ENCODE results near the gene PTPN11.
"Not testable (repeated sequence)": the region's sequence is repeated elsewhere in the genome, so short reads cannot be mapped to it uniquely, and the experiment has no call there.

PTPN11 gene

GRCh38 chr12:112517730-112518364 is 99.1 kb downstream of the PTPN11 start:
- Histone ChIP-seq H3K36me3 (ENCODE audit: low read depth) (no peaks in the 10 kb centered on the region), H3K4me3 (ENCODE audit: severe bottlenecking) (no peak overlapping the region), H3K27ac (ENCODE audit: poor library complexity, severe bottlenecking) (no peak overlapping the region), H3K4me1 (ENCODE audit: insufficient read depth, poor library complexity, severe bottlenecking) (no peaks in the 10 kb centered on the region), H3K9me3 (ENCODE audit: severe bottlenecking) (no peaks in the 10 kb centered on the region), H3K27me3 (ENCODE audit: insufficient read depth, poor library complexity, severe bottlenecking) (no peaks in the 10 kb centered on the region)
- TF ChIP-seq CTCF (IDR thresholded peaks at IDR 0.05; ENCODE audit: poor library complexity, severe bottlenecking): no peak
- no peak for DNase-seq (ENCODE audit: low spot score)
- ATAC-seq (ENCODE audit: low read depth): no peak

DNA sequence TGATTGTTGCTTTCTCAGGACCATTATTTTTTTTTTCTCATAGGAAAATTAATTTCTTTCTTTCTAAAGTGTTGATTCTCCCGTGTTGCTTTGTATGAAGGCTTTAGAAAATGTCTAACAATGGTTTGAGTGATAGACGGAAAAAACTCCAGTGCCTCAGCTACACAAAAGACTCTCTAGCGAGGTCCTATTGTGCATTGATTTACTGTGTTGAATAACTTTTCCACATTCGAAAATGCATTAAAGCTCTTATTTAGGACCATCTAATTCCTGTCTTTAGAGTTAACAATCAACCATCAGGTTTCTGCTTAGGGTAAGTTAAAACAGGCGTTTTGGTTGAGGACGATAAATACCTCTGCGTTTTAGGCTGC is 99.6 kb downstream of the PTPN11 start:
- no peak for TF ChIP-seq CTCF (IDR thresholded peaks at IDR 0.05; ENCODE audit: poor library complexity, severe bottlenecking)
- H3K27ac ChIP-seq (ENCODE audit: poor library complexity, severe bottlenecking): no peak overlapping the region
- DNase-seq (ENCODE audit: low spot score): no peak

GRCh38 chr12:112519841-112520340 is 101.1 kb downstream of the PTPN11 start:
- H3K9me3 ChIP-seq (ENCODE audit: severe bottlenecking); DNase-seq (ENCODE audit: low spot score); H3K27ac ChIP-seq (ENCODE audit: poor library complexity, severe bottlenecking); H3K36me3 ChIP-seq (ENCODE audit: low read depth); H3K4me3 ChIP-seq (ENCODE audit: severe bottlenecking); H3K4me1 ChIP-seq (ENCODE audit: insufficient read depth, poor library complexity, severe bottlenecking); ATAC-seq (ENCODE audit: low read depth); H3K27me3 ChIP-seq (ENCODE audit: insufficient read depth, poor library complexity, severe bottlenecking): not testable (repeated sequence)

More for the DNA sequence above, 99.6 kb downstream of the PTPN11 start:
- ATAC-seq (ENCODE audit: low read depth): no peak
- no peaks in the 10 kb centered on the region for H3K36me3 ChIP-seq (ENCODE audit: low read depth)
- no peaks in the 10 kb centered on the region for H3K9me3 ChIP-seq (ENCODE audit: severe bottlenecking)
- H3K27me3 ChIP-seq (ENCODE audit: insufficient read depth, poor library complexity, severe bottlenecking): no peaks in the 10 kb centered on the region
- no peaks in the 10 kb centered on the region for H3K4me1 ChIP-seq (ENCODE audit: insufficient read depth, poor library complexity, severe bottlenecking)
- H3K4me3 ChIP-seq (ENCODE audit: severe bottlenecking): no peak overlapping the region

DNA sequence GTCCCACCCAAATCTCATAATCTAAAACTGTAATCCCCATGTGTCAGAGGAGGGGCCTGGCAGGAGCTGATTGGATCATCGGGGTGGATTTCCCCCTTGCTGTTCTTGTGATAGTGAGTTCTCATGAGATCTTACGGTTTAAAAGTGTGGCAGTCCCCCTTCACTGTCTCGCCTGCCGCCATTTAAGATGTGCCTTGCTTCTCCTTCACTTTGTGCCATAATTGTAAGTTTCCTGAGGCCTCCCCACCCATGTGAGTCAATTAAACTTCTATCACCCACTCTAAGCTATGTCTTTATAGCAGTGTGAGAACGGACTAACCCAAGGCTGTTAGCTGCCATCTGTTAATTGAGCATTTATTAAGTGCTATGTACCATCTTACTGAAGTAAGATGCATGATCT is 105.1 kb downstream of the PTPN11 start:
- Histone ChIP-seq H3K27ac (ENCODE audit: poor library complexity, severe bottlenecking) (no peak overlapping the region), H3K9me3 (ENCODE audit: severe bottlenecking) (no peaks in the 10 kb centered on the region), H3K4me3 (ENCODE audit: severe bottlenecking) (no peak overlapping the region), H3K4me1 (ENCODE audit: insufficient read depth, poor library complexity, severe bottlenecking) (no peaks in the 10 kb centered on the region), H3K36me3 (ENCODE audit: low read depth) (no peaks in the 10 kb centered on the region), H3K27me3 (ENCODE audit: insufficient read depth, poor library complexity, severe bottlenecking) (peaks cover 3% of the 10 kb centered on the region)
- TF ChIP-seq CTCF (IDR thresholded peaks at IDR 0.05; ENCODE audit: poor library complexity, severe bottlenecking): no peak
- DNase-seq (ENCODE audit: low spot score): no peak
- no peak for ATAC-seq (ENCODE audit: low read depth)

- Histone ChIP-seq H3K4me3 (ENCODE audit: severe bottlenecking) (no peak overlapping the region), H3K9me3 (ENCODE audit: severe bottlenecking) (no peaks in the 10 kb centered on the region), H3K36me3 (ENCODE audit: low read depth) (no peaks in the 10 kb centered on the region), H3K4me1 (ENCODE audit: insufficient read depth, poor library complexity, severe bottlenecking) (no peaks in the 10 kb centered on the region), H3K27me3 (ENCODE audit: insufficient read depth, poor library complexity, severe bottlenecking) (peaks cover 3% of the 10 kb centered on the region), H3K27ac (ENCODE audit: poor library complexity, severe bottlenecking) (no peak overlapping the region)
- no peak for ATAC-seq (ENCODE audit: low read depth)
- TF ChIP-seq CTCF (IDR thresholded peaks at IDR 0.05; ENCODE audit: poor library complexity, severe bottlenecking): no peak
- DNase-seq (ENCODE audit: low spot score): no peak
Measured at GRCh38 chr12:112524269-112524668, 105.5 kb downstream of the PTPN11 start.

Data from RWPE2 (cell line).